H54 (cell line): ENCODE data around the gene GSX2.
"Not testable (repeated sequence)": the region's sequence is repeated elsewhere in the genome, so short reads cannot be mapped to it uniquely, and the experiment has no call there.

Experiments used
- DNase-seq: peaks from one replicate; pipeline ENCODE4 v3.0.0; 2011; ENCODE audit warnings: low spot score, mixed read lengths; ENCODE audit not compliant: insufficient read length
- FAIRE-seq: peaks from 3 replicates; lab custom pipeline; 2011; peaks lifted over from hg19 to GRCh38; lab: Jason Lieb, UNC
- POLR2A ChIP-seq: IDR thresholded peaks from 2 replicates; pipeline ENCODE4 v1.6.1; 2011; ENCODE audit warnings: low read depth, mild to moderate bottlenecking, low read length

Gene GSX2

GRCh38 chr4:54102531-54103106 lies 2.7 kb downstream of the GSX2 start:
- no peak for FAIRE-seq
- TF ChIP-seq POLR2A, result no peak
- no peak for DNase-seq

GRCh38 chr4:54103190-54103574 lies 3.2 kb downstream of the GSX2 start:
- DNase-seq, result no peak
- TF ChIP-seq POLR2A, result no peak
- no peak for FAIRE-seq

- no peak for DNase-seq
- no peak for FAIRE-seq
- no peak for TF ChIP-seq POLR2A
Observed at GRCh38 chr4:54104907-54105306, 4.9 kb downstream of the GSX2 start.

- no peak for DNase-seq
- TF ChIP-seq POLR2A, result no peak
- no peak for FAIRE-seq
Observed at GRCh38 chr4:54107951-54108748, 8.2 kb downstream of the GSX2 start.

- FAIRE-seq, result no peak
Observed at GRCh38 chr4:54109241-54110018, 9.5 kb downstream of the GSX2 start.

GRCh38 chr4:54110019-54110416 lies 10.1 kb downstream of the GSX2 start:
- no peak for FAIRE-seq
- no peak for DNase-seq

More at GRCh38 chr4:54109241-54110018, 9.5 kb downstream of the GSX2 start:
- TF ChIP-seq POLR2A, result no peak
- DNase-seq, result no peak

GRCh38 chr4:54113206-54113605 lies 13.2 kb downstream of the GSX2 start:
- not testable (repeated sequence) for FAIRE-seq, DNase-seq

More at GRCh38 chr4:54110019-54110416, 10.1 kb downstream of the GSX2 start:
- no peak for TF ChIP-seq POLR2A

GRCh38 chr4:54116246-54116645 lies 16.3 kb downstream of the GSX2 start:
- FAIRE-seq, DNase-seq: not testable (repeated sequence)

- FAIRE-seq (no peak), DNase-seq (no peak)
- TF ChIP-seq POLR2A, result no peak
Observed at GRCh38 chr4:54118850-54119589, 19.1 kb downstream of the GSX2 start.

GRCh38 chr4:54120518-54120917 lies 20.6 kb downstream of the GSX2 start:
- no peak for DNase-seq
- no peak for TF ChIP-seq POLR2A
- FAIRE-seq, result no peak

- FAIRE-seq (no peak), DNase-seq (no peak)
- no peak for TF ChIP-seq POLR2A
Observed at GRCh38 chr4:54127660-54128059, 27.7 kb downstream of the GSX2 start.

- not testable (repeated sequence) for DNase-seq, FAIRE-seq
Observed at GRCh38 chr4:54128694-54129093, 28.7 kb downstream of the GSX2 start.

GRCh38 chr4:54139332-54139731 lies 39.4 kb downstream of the GSX2 start:
- DNase-seq (no peak), FAIRE-seq (no peak)
- no peak for TF ChIP-seq POLR2A

GRCh38 chr4:54140287-54140686 lies 40.3 kb downstream of the GSX2 start:
- TF ChIP-seq POLR2A, result no peak
- DNase-seq (no peak), FAIRE-seq (no peak)
